GM18526 (cell line): ENCODE data around the gene GRIA3.

Experiments
- POLR2A ChIP-seq: IDR thresholded peaks from 3 replicates; pipeline ENCODE4 v1.6.1; 2011; ENCODE audit not compliant: insufficient read length; ENCODE audit errors: extremely low read depth

GRIA3 gene

DNA sequence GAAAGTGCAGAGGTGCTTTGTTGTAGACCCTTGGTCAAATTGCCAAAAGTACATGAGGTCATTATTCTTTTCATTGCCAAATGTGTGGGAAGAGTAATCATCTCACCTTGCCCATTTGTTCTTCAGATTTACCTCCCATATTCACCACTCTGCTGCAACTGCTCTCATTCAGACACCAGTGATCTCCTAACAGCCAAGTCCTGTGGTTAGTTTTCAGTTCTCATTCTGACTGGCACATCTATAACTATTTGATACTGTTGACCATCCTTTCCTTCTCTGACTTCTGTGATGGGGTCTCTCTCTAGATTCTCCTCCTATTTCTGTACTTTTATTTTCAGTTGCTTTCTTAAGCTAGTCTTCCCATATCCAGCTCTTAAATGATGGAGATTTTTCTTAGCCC is 39.8 kb downstream of the GRIA3 start:
- TF ChIP-seq POLR2A: no peak

DNA sequence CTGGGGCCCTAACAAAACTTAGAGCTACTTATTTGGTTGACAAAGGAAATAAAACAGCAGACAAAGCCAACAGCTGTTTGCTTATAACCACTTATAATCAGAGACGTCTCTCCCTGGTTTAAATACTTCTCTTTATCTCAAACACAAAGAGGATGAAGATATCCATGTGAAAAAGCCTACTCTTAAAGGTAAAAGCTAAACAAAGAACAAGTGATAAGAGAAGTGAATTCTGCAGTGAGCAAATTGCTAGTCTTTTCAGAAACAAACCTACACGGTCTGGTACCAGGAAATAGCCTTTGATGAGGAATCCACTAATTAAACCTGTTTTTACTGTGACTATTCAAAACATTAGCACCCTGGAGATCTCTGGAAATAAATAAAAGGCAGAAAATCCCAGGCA is 46.7 kb downstream of the GRIA3 start:
- no peak for TF ChIP-seq POLR2A

DNA sequence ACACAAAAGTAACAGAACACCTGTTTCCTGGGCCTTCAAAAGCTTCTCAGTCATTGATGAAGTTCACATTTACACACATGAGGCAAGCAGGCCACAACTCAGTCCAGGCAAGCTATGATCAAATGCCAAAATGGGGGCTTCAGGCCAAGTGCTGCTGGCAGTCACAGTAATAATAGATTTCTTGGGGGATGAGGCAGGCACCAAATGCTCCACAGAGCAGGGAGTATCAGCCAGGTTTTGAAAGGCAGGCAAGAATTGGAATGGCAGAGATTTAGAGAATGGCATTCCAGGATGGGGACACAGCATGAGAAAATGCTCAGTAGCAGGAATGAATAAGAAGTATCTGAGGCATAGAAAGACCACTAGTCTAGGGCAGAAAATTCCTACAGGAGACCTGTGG is 52.8 kb downstream of the GRIA3 start:
- TF ChIP-seq POLR2A: no peak

DNA sequence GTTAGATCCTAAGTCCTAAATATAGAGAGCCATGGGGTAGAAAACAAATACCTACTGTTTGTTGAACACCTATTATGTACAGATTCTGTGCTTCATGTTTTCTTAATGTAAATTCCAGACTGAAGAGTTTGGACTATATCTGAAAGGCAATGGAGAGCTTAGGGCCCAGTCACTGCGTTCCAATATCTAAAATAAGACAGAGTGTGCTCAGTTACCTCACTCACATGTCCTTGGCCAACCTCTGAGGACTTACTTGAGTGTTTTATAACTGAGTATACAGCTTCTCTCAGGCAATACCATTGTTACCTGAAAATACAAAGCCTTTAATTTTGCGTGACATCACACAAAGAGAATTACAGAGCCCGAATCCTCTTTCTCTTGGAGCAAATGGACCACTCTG is 53.2 kb downstream of the GRIA3 start:
- no peak for TF ChIP-seq POLR2A

- TF ChIP-seq POLR2A: no peak
Observed at GRCh38 chrX:123254457-123254856, 70.4 kb downstream of the GRIA3 start.

DNA sequence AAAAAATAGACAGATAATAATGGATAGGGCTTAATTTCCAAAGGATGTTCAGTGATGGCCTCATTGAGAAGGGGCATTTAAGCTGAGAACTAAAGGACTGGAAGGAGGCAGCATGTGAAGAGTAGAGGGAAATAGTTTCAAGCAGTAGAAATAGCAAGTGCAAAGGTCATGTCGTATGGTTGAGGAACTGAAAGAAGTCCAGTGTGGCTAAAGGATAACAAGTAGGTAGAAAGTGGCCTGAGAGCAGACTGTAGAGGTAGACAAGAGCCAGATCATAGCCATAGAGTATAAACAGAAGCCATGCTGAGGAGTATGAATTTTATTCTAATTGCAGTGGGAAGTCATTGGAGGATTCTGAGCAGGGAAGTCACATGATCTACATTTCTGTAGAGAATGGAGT is 72.3 kb downstream of the GRIA3 start:
- no peak for TF ChIP-seq POLR2A

GRCh38 chrX:123260920-123261418 is 76.9 kb downstream of the GRIA3 start:
- no peak for TF ChIP-seq POLR2A

DNA sequence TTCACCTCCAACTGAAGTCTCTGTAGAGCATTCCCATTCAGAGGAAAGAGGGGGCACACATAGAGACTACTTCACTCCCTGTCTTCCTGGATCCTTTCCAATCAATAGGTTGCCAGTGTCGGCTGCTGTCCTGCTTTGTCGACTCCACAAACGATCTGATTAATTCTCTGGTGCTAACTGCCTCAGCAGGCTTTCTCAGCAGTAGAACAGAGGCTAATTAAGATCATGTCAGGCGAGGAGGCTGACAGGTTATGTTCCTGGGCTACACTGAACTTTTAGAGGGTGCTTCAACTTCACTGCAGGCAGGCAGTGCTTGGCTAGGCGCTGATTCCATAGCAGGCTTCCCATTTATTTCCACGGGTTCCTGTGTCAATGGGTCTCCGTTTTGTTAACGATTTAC is 79.2 kb downstream of the GRIA3 start:
- TF ChIP-seq POLR2A: no peak

- no peak for TF ChIP-seq POLR2A
Observed at GRCh38 chrX:123263747-123264146, 79.7 kb downstream of the GRIA3 start.

DNA sequence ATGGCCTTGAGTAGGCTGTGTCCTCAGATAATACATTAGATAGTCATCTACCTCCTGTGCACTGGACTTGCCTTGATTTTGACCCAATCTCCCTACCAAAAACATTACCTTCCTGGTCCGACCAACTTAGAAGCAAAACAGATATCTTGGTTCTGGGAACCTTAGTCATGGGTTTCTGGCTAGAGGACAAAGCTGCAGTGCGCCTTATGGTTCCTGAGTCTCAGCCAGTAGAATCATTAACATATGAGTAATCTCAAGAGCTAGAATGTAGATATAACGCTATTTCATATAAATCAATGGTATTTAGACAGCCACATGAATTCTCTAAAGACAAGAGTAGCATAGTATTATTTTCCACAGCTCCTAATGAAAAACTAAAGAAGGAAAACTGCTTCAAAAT is 83.1 kb downstream of the GRIA3 start:
- TF ChIP-seq POLR2A: no peak

- no peak for TF ChIP-seq POLR2A
Observed at GRCh38 chrX:123271902-123272301, 87.8 kb downstream of the GRIA3 start.

DNA sequence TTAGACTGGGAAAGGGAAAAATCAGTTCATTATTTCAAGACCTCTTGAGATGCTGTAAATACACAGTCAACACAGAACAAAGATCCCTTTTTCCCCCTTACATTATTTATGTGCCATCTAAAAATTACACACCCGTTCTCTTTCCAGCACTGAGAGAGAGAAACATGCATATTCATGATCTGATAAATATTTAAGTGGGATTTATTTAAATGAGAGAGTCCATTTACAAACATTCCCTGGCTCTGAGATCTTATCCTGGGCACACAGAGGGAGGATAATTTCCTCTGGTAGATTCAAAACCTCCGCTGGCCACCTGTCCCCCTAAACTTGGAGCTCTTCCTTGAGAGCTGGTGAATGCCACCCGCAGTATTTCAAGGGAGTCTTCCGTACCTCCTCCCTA is 88.6 kb downstream of the GRIA3 start:
- TF ChIP-seq POLR2A: no peak

- TF ChIP-seq POLR2A: no peak
Observed at GRCh38 chrX:123274796-123275195, 90.7 kb downstream of the GRIA3 start.

DNA sequence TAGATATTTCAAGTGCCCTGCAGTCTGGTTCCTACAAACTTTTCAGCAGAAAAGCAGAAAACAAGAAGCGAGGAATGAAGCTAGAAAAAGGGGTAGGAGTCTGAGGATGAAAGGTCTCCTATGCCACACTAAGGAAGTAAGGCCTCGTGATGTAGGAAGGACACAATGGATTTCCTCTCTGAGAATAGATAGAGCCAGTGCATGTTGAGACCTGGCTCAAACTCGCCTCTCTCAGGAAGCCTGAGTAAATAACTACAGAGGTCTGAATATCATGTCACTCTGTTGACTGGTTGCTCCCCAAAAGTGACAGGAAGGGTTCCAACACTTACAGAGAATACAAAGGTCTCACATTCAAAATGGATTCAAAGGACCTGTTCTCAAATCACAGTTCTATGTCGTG is 93.3 kb downstream of the GRIA3 start:
- TF ChIP-seq POLR2A: no peak

DNA sequence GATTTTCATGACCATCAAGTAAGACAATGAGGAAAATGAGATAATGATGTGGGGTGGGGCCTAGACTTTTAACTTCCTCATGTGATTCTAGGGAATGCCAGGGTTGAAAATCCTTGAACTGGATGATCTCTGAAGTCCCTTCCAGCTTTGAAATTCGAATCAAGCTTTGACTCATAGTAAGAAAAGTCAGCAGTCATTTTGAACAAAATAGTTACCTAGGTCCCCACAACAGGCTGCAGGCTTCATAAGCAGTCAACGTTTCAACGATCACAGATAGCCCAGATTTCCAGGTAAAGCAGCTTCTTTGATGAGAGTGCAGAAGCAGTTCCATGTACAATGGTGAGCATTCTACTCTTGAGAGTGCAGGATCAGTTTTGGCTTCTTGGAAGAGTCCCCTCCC is 93.7 kb downstream of the GRIA3 start:
- TF ChIP-seq POLR2A: no peak

GRCh38 chrX:123282241-123282640 is 98.2 kb downstream of the GRIA3 start:
- TF ChIP-seq POLR2A: no peak

- no peak for TF ChIP-seq POLR2A
Observed at GRCh38 chrX:123291623-123292022, 107.5 kb downstream of the GRIA3 start.

- TF ChIP-seq POLR2A: no peak
Observed at GRCh38 chrX:123298026-123298425, 113.9 kb downstream of the GRIA3 start.

DNA sequence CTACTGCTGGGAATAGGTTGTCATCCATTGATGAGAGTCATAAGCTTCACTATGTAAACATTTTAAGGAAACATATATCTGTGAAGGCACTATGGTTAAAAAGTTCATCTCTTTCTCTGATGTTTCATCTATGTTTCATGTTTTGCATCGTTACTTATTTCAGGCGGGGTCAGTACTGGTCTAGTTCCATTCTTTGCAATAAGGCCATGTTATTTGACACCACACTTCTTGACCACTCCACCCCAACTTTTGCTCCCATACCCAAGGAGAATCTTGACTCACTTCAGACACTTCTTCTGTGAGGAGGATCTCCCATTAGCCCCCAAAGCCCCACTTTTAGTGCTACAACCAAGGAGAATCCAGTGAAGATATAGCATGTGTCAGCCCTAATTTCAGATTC is 119.4 kb downstream of the GRIA3 start:
- TF ChIP-seq POLR2A: no peak

- no peak for TF ChIP-seq POLR2A
Observed at GRCh38 chrX:123308658-123309057, 124.6 kb downstream of the GRIA3 start.
